ENCODE data around the gene JAM3. TPM values are rescaled to one million over a fixed set of nuclear protein-coding genes. Genes with fewer than 3 reads are reported as not detected.

The JAM3 gene
- total and polyA plus RNA-seq, 2 donors (not counting 3 experiments of a cell fraction or from before 2014, with no cell fraction given): 78.8 to 137 TPM

DNA sequence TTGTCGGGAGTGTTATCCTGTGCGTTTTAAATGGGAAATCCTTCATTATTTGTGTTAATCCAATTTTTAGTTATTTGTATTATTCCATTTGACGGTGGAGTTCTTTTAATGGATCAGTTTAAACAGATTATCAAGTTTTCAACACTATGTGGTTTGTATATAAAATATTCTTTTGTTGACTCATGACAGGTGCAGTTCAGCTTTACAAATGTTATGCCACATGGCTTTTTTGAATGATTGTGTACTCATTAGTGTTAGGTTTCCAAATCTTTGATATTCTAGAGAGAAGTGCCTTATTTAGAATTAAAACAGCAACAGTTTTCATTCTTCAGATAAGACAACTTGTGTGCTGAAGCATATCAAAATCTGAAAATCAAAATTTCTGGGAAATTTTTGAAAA lies 2.4 kb downstream of the JAM3 start:
- Histone ChIP-seq H4K20me1 (replicated peaks; ENCODE audit: control insufficient read depth, extremely low read depth, insufficient read depth, low read length) (no peaks in the 10 kb centered on the region), H3K27me3 (ENCODE audit: control insufficient read depth in 2 of 2, insufficient read depth in 2 of 2, low read length in 2 of 2) (peaks cover 2 to 8% of the 10 kb centered on the region in 2 experiments), H3K79me2 (ENCODE audit: control insufficient read depth, insufficient read depth, low read length) (peaks cover 44% of the 10 kb centered on the region), H2AFZ (ENCODE audit: low read depth, low read length) (no peak overlapping the region), H3K9me1 (replicated peaks; ENCODE audit: control insufficient read depth, extremely low read depth, insufficient read depth, low read length) (no peaks in the 10 kb centered on the region), H3K4me1 (ENCODE audit: control insufficient read depth, extremely low read depth, insufficient read depth, low read length) (peaks cover 22% of the 10 kb centered on the region), H3K4me2 (ENCODE audit: insufficient read depth, low read length) (no peak overlapping the region), H3K4me3 (replicated peaks in 1 of 3; ENCODE audit: insufficient read depth in 1 of 3, low read depth in 1 of 3, low read length in 3 of 3) (no peak overlapping the region), H3K27ac (ENCODE audit: insufficient read depth, low read depth, low read length) (no peak overlapping the region), H3K9me3 (replicated peaks; ENCODE audit: control insufficient read depth, insufficient read depth, low read length) (no peaks in the 10 kb centered on the region), H3K9ac (replicated peaks; ENCODE audit: extremely low read depth, insufficient read depth, low read length) (no peak overlapping the region), H3K36me3 (ENCODE audit: control insufficient read depth in 2 of 2, extremely low read depth in 1 of 2, insufficient read depth in 2 of 2, low read length in 2 of 2) (no peaks in the 10 kb centered on the region)
- ChIA-PET CTCF (interaction anchor here (1.5 to 3.6 kb wide), 3 partner anchors 9 to 58 kb away, joined by 4 to 25 read pairs (median 20); no protein-coding TSS in a partner anchor), POLR2A (no interaction called here)
- intact Hi-C loops (cut with micrococcal nuclease) (no loop called here), dilution Hi-C loops (cut with MboI; ENCODE audit: extremely low pct_ligation_motif_present, low sequenced_read_pairs) (no loop called here)
- TF ChIP-seq POLR2AphosphoS5 (IDR thresholded peaks at IDR 0.05; ENCODE audit: insufficient read depth, low read depth, low read length) (no peak), FOS (IDR thresholded peaks at IDR 0.05; ENCODE audit: borderline replicate concordance, insufficient read depth, low read length) (no peak), EZH2 (IDR thresholded peaks at IDR 0.05; ENCODE audit: borderline replicate concordance, low read depth, low read length, severe bottlenecking) (no peak), POLR2A (IDR thresholded peaks at IDR 0.05; ENCODE audit: low read depth, low read length) (no peak), JUN (IDR thresholded peaks at IDR 0.05; ENCODE audit: borderline replicate concordance, insufficient read depth, insufficient read length, low read depth) (no peak)
- TF ChIP-seq, protein P1, sequence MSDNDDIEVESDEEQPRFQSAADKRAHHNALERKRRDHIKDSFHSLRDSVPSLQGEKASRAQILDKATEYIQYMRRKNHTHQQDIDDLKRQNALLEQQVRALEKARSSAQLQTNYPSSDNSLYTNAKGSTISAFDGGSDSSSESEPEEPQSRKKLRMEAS (IDR thresholded peaks at IDR 0.05; ENCODE audit: insufficient read depth, insufficient read length): no peak
- TF ChIP-seq, protein P2, sequence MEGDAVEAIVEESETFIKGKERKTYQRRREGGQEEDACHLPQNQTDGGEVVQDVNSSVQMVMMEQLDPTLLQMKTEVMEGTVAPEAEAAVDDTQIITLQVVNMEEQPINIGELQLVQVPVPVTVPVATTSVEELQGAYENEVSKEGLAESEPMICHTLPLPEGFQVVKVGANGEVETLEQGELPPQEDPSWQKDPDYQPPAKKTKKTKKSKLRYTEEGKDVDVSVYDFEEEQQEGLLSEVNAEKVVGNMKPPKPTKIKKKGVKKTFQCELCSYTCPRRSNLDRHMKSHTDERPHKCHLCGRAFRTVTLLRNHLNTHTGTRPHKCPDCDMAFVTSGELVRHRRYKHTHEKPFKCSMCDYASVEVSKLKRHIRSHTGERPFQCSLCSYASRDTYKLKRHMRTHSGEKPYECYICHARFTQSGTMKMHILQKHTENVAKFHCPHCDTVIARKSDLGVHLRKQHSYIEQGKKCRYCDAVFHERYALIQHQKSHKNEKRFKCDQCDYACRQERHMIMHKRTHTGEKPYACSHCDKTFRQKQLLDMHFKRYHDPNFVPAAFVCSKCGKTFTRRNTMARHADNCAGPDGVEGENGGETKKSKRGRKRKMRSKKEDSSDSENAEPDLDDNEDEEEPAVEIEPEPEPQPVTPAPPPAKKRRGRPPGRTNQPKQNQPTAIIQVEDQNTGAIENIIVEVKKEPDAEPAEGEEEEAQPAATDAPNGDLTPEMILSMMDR (IDR thresholded peaks at IDR 0.05; ENCODE audit: extremely low read depth in 1 of 2, insufficient read depth in 1 of 2, low read depth in 1 of 2, low read length in 2 of 2): no peak
- BruUV-seq (replicated peaks): no TSS peak
- DNase-seq (ENCODE audit: low read depth, low spot score): no peak
- FAIRE-seq: no peak
